ENCODE data around the gene CDKAL1. TPM values are rescaled to one million over a fixed set of nuclear protein-coding genes. Genes with fewer than 3 reads are reported as not detected.

The CDKAL1 gene
- total RNA-seq, 4 donors from 2014 or later, result 10.1 to 22.0 (median 12.5) TPM

GRCh38 chr6:20998748-20999448 lies 464.6 kb downstream of the CDKAL1 start:
- Histone ChIP-seq H3K36me3 (no peaks in the 10 kb centered on the region), H3K27ac (no peak overlapping the region), H3K4me3 (no peak overlapping the region), H3K9me3 (no peaks in the 10 kb centered on the region), H3K4me1 (peaks cover 18% of the 10 kb centered on the region), H3K27me3 (no peaks in the 10 kb centered on the region)
- DNase-seq (ENCODE audit: low spot score in 2 of 2), result no peak
- 79% methylated on average over 6 of the region's 6 CpGs for WGBS
- no peak for TF ChIP-seq EP300 (IDR thresholded peaks at IDR 0.05)
- TF ChIP-seq POLR2AphosphoS5 (IDR thresholded peaks at IDR 0.05), result no peak
- no peak for TF ChIP-seq POLR2A (IDR thresholded peaks at IDR 0.05)
- TF ChIP-seq, protein P1, sequence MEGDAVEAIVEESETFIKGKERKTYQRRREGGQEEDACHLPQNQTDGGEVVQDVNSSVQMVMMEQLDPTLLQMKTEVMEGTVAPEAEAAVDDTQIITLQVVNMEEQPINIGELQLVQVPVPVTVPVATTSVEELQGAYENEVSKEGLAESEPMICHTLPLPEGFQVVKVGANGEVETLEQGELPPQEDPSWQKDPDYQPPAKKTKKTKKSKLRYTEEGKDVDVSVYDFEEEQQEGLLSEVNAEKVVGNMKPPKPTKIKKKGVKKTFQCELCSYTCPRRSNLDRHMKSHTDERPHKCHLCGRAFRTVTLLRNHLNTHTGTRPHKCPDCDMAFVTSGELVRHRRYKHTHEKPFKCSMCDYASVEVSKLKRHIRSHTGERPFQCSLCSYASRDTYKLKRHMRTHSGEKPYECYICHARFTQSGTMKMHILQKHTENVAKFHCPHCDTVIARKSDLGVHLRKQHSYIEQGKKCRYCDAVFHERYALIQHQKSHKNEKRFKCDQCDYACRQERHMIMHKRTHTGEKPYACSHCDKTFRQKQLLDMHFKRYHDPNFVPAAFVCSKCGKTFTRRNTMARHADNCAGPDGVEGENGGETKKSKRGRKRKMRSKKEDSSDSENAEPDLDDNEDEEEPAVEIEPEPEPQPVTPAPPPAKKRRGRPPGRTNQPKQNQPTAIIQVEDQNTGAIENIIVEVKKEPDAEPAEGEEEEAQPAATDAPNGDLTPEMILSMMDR (IDR thresholded peaks at IDR 0.05), result no peak

DNA sequence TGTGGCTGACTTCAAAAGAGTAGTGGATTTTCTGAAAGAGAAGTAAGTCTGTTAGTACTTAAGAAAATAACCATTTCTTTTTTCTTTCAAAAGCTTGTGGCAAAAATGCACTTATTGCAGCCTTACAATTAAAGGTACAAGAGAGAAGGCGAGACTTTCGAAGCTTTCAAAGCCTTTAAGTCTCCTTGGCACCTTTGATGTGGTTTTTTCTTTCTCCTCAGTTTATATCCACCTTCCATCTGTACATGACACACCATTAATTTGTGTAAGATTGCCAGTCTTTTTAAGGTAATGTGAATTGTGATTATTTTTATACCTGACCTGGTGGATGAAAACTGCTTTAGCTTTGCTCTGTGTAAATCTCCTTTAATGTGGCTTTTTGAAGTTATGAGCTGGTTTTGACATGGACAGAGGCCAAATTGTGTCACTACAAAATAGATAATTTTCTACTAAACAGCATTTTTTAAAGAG lies 466.1 kb downstream of the CDKAL1 start:
- WGBS, result 97% methylated on average over 2 of the region's 2 CpGs
- TF ChIP-seq, protein P1 (IDR thresholded peaks at IDR 0.05), result no peak
- TF ChIP-seq POLR2A (IDR thresholded peaks at IDR 0.05), result no peak
- no peak for TF ChIP-seq POLR2AphosphoS5 (IDR thresholded peaks at IDR 0.05)
- TF ChIP-seq EP300 (IDR thresholded peaks at IDR 0.05), result no peak

GRCh38 chr6:21001736-21002135 lies 467.5 kb downstream of the CDKAL1 start:
- Histone ChIP-seq H3K9me3 (no peaks in the 10 kb centered on the region), H3K4me3 (no peak overlapping the region), H3K4me1 (peaks cover 35% of the 10 kb centered on the region), H3K27ac (no peak overlapping the region), H3K36me3 (no peaks in the 10 kb centered on the region), H3K27me3 (no peaks in the 10 kb centered on the region)
- TF ChIP-seq EP300 (IDR thresholded peaks at IDR 0.05), result no peak
- TF ChIP-seq POLR2AphosphoS5 (IDR thresholded peaks at IDR 0.05), result no peak
- TF ChIP-seq, protein P1 (IDR thresholded peaks at IDR 0.05), result no peak
- TF ChIP-seq POLR2A (IDR thresholded peaks at IDR 0.05), result no peak
- DNase-seq (ENCODE audit: low spot score in 2 of 2), result no peak
- 45% methylated on average over 3 of the region's 3 CpGs for WGBS

More for the DNA sequence above, 466.1 kb downstream of the CDKAL1 start:
- H3K27me3 ChIP-seq, result no peaks in the 10 kb centered on the region
- no peaks in the 10 kb centered on the region for H3K9me3 ChIP-seq
- no peak overlapping the region for H3K4me3 ChIP-seq
- no peak overlapping the region for H3K27ac ChIP-seq
- H3K4me1 ChIP-seq, result peaks cover 28% of the 10 kb centered on the region
- no peaks in the 10 kb centered on the region for H3K36me3 ChIP-seq
- no peak for DNase-seq (ENCODE audit: low spot score in 2 of 2)

DNA sequence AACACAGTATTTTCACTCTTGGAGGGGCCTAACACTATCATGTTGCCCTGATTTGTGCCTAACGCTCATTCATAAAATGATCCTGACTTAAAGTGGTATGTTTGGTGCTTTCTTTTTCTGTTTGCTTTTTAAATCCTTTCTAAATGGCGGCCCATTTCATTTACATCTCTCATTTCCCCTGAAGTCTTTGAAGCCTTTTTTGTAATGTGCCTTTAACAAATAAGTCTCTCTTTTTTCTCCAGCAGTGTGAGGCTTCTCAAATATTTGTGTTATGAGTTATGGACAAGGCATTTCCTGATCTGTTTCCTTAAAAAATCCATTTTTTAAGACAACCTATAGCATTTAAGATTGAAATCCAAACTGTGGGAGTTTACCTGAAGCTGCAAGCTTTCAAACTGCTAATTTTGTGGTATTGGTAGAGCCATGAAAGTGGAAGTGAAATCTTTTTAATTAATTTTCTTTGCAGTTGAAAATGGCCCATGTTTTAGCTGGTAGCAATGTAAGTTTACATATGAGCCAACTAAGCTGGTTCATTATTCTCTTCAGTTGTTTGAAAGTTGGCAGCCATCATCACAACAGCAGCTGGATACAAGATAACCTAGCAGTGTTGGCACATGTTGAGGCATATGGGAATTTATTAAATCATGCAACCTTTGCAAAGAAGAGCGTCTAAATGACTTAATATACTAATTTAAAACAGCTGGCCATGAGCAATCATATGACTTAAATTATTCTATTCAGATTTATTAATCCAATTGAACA lies 469.7 kb downstream of the CDKAL1 start:
- WGBS, result 67% methylated on average over 3 of the region's 3 CpGs
- Histone ChIP-seq H3K27ac (no peak overlapping the region), H3K27me3 (no peaks in the 10 kb centered on the region), H3K9me3 (no peaks in the 10 kb centered on the region), H3K4me3 (no peak overlapping the region), H3K36me3 (no peaks in the 10 kb centered on the region), H3K4me1 (peaks cover 25% of the 10 kb centered on the region)
- TF ChIP-seq POLR2A (IDR thresholded peaks at IDR 0.05) (no peak), EP300 (IDR thresholded peaks at IDR 0.05) (no peak), POLR2AphosphoS5 (IDR thresholded peaks at IDR 0.05) (no peak)
- TF ChIP-seq, protein P1 (IDR thresholded peaks at IDR 0.05), result no peak
- no peak for DNase-seq (ENCODE audit: low spot score in 2 of 2)
